Thoracic aorta (tissue), 2 donors: Measurements from ENCODE around the gene CNN1. TPM values are rescaled to one million over a fixed set of nuclear protein-coding genes. Genes with fewer than 3 reads are reported as not detected.

Experiments
- ATAC-seq: fragments of 150-250 bp; one replicate; pipeline ENCODE4 v1.8.0; 2017; ENCODE audit warnings: low read depth; ENCODE audit not compliant: insufficient number of reproducible peaks, low FRiP score
- DNase-seq: peaks from one replicate; pipeline ENCODE4 v3.0.0-alpha.2; 2020; ENCODE audit warnings: low spot score
- H3K27ac ChIP-seq, 2 donors: fragments of 200-600 bp; sonication (generic); 1 replicate in 1 of 2; 2 replicates in 1 of 2; pipeline ENCODE4 v1.5.1; 2016; ENCODE audit warnings: mild to moderate bottlenecking in 2 of 2, moderate library complexity in 2 of 2
- H3K27me3 ChIP-seq: fragments of 200-600 bp; sonication (generic); replicated peaks from 2 replicates; pipeline ENCODE4 v1.6.0; 2016; ENCODE audit warnings: mild to moderate bottlenecking; ENCODE audit not compliant: insufficient read depth
- H3K36me3 ChIP-seq: fragments of 200-600 bp; sonication (generic); one replicate; pipeline ENCODE4 v1.5.1; 2016
- H3K4me1 ChIP-seq, 2 donors: fragments of 200-600 bp; sonication (generic); 1 replicate in 1 of 2; 2 replicates in 1 of 2; pipeline versions ENCODE4 v1.5.1 to v1.6.0; 2016; ENCODE audit warnings: low read depth in 2 of 2, mild to moderate bottlenecking in 1 of 2; ENCODE audit not compliant: control insufficient read depth in 1 of 2
- H3K4me3 ChIP-seq: fragments of 200-600 bp; sonication (generic); 2 replicates; pipeline ENCODE4 v1.5.1; 2016; ENCODE audit warnings: mild to moderate bottlenecking
- H3K9me3 ChIP-seq: fragments of 200-600 bp; sonication (generic); 2 replicates; pipeline ENCODE4 v1.5.1; 2016
- CTCF ChIP-seq: fragments of 200-600 bp; sonication (generic); IDR thresholded peaks from one replicate; pipeline ENCODE4 v1.5.1; 2019; ENCODE audit warnings: antibody characterized with exemption
- total RNA-seq, 2 donors: library from RNA; depleted of rRNA; stranded (reverse); fragments of >200 nt; gene quantifications; one replicate each; pipeline versions ENCODE4 v1.1.0 to v1.2.3, GENCODE V29; 2016

CNN1 gene
- total RNA-seq, 2 donors from 2014 or later: 703 to 1,224 TPM

GRCh38 chr19:11534948-11535347 is 3.7 kb upstream of the CNN1 start:
- no peak for TF ChIP-seq CTCF
- H3K9me3 ChIP-seq: no peaks in the 10 kb centered on the region
- peak overlapping the region; percentile 94 to 99 for H3K27ac ChIP-seq
- H3K4me3 ChIP-seq: peak overlapping the region; percentile 64
- DNase-seq: no peak
- no peaks in the 10 kb centered on the region for H3K27me3 ChIP-seq
- peaks cover 10 to 30% of the 10 kb centered on the region in 2 donors for H3K4me1 ChIP-seq
- peak; percentile 30 for ATAC-seq
- no peaks in the 10 kb centered on the region for H3K36me3 ChIP-seq

GRCh38 chr19:11535792-11536595 is 2.7 kb upstream of the CNN1 start:
- ATAC-seq (peak; percentile 68), DNase-seq (peak; percentile 56)
- H3K27ac ChIP-seq: peak overlapping the region; percentile 94 to 99
- H3K27me3 ChIP-seq: no peaks in the 10 kb centered on the region
- H3K4me1 ChIP-seq: peaks cover 13 to 32% of the 10 kb centered on the region in 2 donors
- TF ChIP-seq CTCF: peak; percentile 95
- peak overlapping the region; percentile 64 for H3K4me3 ChIP-seq
- H3K9me3 ChIP-seq: no peaks in the 10 kb centered on the region
- no peaks in the 10 kb centered on the region for H3K36me3 ChIP-seq

- peak overlapping the region; percentile 86 for H3K4me3 ChIP-seq
- peaks cover 20% of the 10 kb centered on the region for H3K36me3 ChIP-seq
- ATAC-seq (no peak), DNase-seq (no peak)
- no peaks in the 10 kb centered on the region for H3K9me3 ChIP-seq
- H3K27me3 ChIP-seq: no peaks in the 10 kb centered on the region
- TF ChIP-seq CTCF: no peak
- H3K27ac ChIP-seq: peak overlapping the region; percentile 94 to 98
- peaks cover 16 to 60% of the 10 kb centered on the region in 2 donors for H3K4me1 ChIP-seq
Observed at GRCh38 chr19:11539495-11540365, 1.1 kb downstream of the CNN1 start.

GRCh38 chr19:11540645-11541044 is 2.0 kb downstream of the CNN1 start:
- no peaks in the 10 kb centered on the region for H3K27me3 ChIP-seq
- no peak for TF ChIP-seq CTCF
- no peak for ATAC-seq
- peak overlapping the region; percentile 86 for H3K4me3 ChIP-seq
- peak overlapping the region; percentile 94 to 98 for H3K27ac ChIP-seq
- no peak for DNase-seq
- peaks cover 9 to 56% of the 10 kb centered on the region in 2 donors for H3K4me1 ChIP-seq
- H3K9me3 ChIP-seq: no peaks in the 10 kb centered on the region
- peaks cover 26% of the 10 kb centered on the region for H3K36me3 ChIP-seq

GRCh38 chr19:11541238-11541637 is 2.6 kb downstream of the CNN1 start:
- Histone ChIP-seq H3K36me3 (peaks cover 32% of the 10 kb centered on the region), H3K4me3 (peak overlapping the region; percentile 86), H3K27me3 (no peaks in the 10 kb centered on the region), H3K9me3 (no peaks in the 10 kb centered on the region), H3K4me1 (peaks cover 9 to 53% of the 10 kb centered on the region in 2 donors), H3K27ac (peak overlapping the region; percentile 94 to 98)
- DNase-seq (no peak), ATAC-seq (no peak)
- no peak for TF ChIP-seq CTCF
